GM11168 (cell line): Measurements from ENCODE around the gene UGT1A8.
"Not testable (repeated sequence)": the region's sequence is repeated elsewhere in the genome, so short reads cannot be mapped to it uniquely, and the experiment has no call there.

ENCODE experiments used
- in situ Hi-C: fragments of 300-500 bp; cut with MboI; formaldehyde crosslinking; loops from one replicate; pipeline ENCODE4 v1.12.0; 2022; ENCODE audit warnings: low sequenced_read_pairs; ENCODE audit not compliant: unreplicated experiment

The UGT1A8 gene

GRCh38 chr2:233638836-233639235 is 21.4 kb downstream of the UGT1A8 start:
- in situ Hi-C loops: no loop called here

- in situ Hi-C loops: no loop called here
These were observed 22.4 kb downstream of the UGT1A8 start for GRCh38 chr2:233639860-233640259.

GRCh38 chr2:233643128-233643527 is 25.7 kb downstream of the UGT1A8 start:
- in situ Hi-C loops: no loop called here

- in situ Hi-C loops: not testable (repeated sequence)
These were observed 28.6 kb downstream of the UGT1A8 start for GRCh38 chr2:233646033-233646432.

GRCh38 chr2:233650981-233651380 is 33.5 kb downstream of the UGT1A8 start:
- in situ Hi-C loops: no loop called here

GRCh38 chr2:233651430-233651829 is 34.0 kb downstream of the UGT1A8 start:
- in situ Hi-C loops: no loop called here

- in situ Hi-C loops: no loop called here
These were observed 37.1 kb downstream of the UGT1A8 start for GRCh38 chr2:233654501-233654900.

GRCh38 chr2:233655043-233655442 is 37.6 kb downstream of the UGT1A8 start:
- in situ Hi-C loops: no loop called here

GRCh38 chr2:233655943-233656342 is 38.5 kb downstream of the UGT1A8 start:
- in situ Hi-C loops: not testable (repeated sequence)

GRCh38 chr2:233656443-233656842 is 39.0 kb downstream of the UGT1A8 start:
- in situ Hi-C loops: no loop called here

GRCh38 chr2:233658610-233659009 is 41.2 kb downstream of the UGT1A8 start:
- in situ Hi-C loops: no loop called here

- in situ Hi-C loops: no loop called here
These were observed 46.5 kb downstream of the UGT1A8 start for GRCh38 chr2:233663911-233664310.

- in situ Hi-C loops: no loop called here
These were observed 51.3 kb downstream of the UGT1A8 start for GRCh38 chr2:233668605-233669260.

- in situ Hi-C loops: no loop called here
These were observed 54.1 kb downstream of the UGT1A8 start, which contains the start of gene UGT1A9 for GRCh38 chr2:233671290-233672161. TSS of gene UGT1A9 (plus strand) at chr2:233671898. CDS start at chr2:233671935, 37 bp downstream.

- in situ Hi-C loops: no loop called here
These were observed 55.5 kb downstream of the UGT1A8 start for GRCh38 chr2:233672886-233673285.

GRCh38 chr2:233673896-233674295 is 56.5 kb downstream of the UGT1A8 start:
- in situ Hi-C loops: no loop called here

- in situ Hi-C loops: no loop called here
These were observed 56.9 kb downstream of the UGT1A8 start for GRCh38 chr2:233674314-233674713.

GRCh38 chr2:233674995-233675394 is 57.6 kb downstream of the UGT1A8 start:
- in situ Hi-C loops: no loop called here

- in situ Hi-C loops: no loop called here
These were observed 58.6 kb downstream of the UGT1A8 start for GRCh38 chr2:233676046-233676445.

- in situ Hi-C loops: no loop called here
These were observed 61.8 kb downstream of the UGT1A8 start for GRCh38 chr2:233679196-233679595.

- in situ Hi-C loops: no loop called here
These were observed 63.1 kb downstream of the UGT1A8 start for GRCh38 chr2:233680361-233681045.
